GM18502 (cell line): Measurements from ENCODE around the gene BEND3.
"Not testable (repeated sequence)": the region's sequence is repeated elsewhere in the genome, so short reads cannot be mapped to it uniquely, and the experiment has no call there.

Experiments
- ATAC-seq: cut with Tn5 transposase; IDR thresholded peaks from one replicate; pipeline ENCODE4 v1.9.1; 2021; ENCODE audit warnings: mild to moderate bottlenecking; ENCODE audit not compliant: unreplicated experiment, poor library complexity

The BEND3 gene

DNA sequence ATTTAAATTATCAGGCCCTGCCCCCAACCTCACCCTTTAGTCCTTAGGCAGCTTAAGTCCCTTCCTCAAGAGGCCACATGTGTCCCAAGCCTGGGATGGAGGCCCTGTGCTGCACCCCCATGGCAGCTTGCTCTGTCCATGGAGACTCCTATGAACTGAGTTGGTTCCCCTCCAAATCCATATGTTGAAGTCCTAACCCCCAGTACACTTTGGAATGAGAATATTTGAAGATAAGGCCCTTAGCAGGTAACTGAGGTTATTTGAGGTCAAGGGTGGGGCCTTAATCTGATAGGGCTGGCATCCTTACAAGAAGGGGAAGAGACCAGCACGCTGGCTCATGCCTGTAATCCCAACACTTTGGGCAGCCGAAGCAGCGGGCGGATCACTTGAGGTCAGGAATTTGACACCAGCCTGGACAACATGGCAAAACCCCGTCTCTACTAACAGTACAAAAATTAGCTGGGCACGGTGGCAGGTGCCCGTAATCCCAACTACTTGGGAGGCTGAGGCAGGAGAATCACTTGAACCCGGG, 6.7 kb upstream of the BEND3 start:
- ATAC-seq, result no peak

DNA sequence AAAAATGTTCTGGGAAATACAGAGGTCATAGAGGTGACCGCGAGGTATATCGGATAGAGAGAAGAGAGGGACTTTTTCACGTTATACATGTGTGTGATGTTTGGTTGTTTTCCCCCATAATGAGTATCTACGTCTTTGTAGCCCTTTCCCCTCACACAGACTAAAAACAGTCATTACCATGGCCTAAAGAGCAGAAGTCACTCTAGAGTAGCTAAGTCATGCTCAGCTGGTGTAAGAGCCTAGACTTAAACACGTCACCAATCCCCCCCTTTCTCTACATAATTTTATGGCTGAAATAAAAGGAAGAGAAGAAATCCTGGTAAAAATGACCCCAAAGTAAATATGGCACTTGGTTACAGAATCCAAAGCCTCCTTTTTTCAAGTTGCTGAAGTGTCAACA, 6.0 kb upstream of the BEND3 start:
- no peak for ATAC-seq

DNA sequence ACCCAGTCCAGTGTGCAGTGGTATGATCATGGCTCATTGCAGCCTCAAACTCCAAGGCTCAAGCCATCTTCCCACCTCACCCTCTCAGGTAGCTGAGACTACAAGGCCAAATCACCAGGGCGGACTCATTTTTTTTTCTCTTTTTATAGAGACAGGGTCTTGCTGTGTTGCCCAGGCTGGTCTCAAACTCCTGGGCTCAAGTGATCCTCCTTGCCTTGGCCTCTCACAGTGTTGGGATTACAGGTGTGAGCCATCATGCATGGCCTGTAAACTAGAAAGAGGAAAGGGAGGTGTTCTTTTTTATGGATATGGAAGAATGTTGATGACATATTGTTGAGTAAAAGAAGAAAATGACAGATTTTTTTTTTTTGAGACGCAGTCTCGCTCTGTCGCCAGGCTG, 5.1 kb upstream of the BEND3 start:
- ATAC-seq, result no peak

DNA sequence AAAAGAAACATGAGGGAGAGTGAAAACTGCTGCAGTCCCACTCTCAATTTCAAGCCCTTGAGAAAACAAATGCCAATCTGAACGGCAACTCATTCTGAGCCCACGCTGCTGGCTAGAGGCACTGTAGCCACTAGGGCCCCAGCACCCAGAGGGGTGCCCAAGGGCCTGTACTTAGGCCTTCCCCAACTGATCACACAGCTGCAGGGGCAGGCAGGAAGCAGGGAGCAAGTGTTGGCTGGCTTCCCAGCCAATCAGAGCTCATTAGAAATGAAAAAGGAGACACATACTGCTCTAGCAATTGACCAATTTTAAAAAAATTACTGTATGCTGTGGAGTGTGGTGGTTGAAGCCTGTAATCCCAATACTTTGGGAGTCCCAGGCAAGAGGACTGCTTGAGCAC, 3.7 kb upstream of the BEND3 start:
- ATAC-seq, result no peak

DNA sequence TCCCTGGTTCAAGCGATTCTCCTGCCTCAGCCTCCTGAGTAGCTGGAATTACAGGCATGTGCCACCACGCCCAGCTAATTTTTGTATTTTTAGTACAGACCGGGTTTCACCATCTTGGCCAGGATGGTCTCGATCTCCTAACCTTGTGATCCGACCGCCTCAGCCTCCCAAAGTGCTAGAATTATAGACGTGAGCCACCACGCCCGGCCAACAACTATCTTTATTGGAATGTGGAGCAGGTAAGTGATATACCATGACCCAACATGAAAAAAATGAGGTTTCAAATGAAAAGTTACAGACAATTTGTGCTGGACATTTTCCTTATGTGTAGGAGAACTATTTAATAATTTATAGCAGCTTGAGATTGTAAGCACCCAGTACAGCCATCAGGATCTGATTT, 3.2 kb upstream of the BEND3 start:
- ATAC-seq, result not testable (repeated sequence)

DNA sequence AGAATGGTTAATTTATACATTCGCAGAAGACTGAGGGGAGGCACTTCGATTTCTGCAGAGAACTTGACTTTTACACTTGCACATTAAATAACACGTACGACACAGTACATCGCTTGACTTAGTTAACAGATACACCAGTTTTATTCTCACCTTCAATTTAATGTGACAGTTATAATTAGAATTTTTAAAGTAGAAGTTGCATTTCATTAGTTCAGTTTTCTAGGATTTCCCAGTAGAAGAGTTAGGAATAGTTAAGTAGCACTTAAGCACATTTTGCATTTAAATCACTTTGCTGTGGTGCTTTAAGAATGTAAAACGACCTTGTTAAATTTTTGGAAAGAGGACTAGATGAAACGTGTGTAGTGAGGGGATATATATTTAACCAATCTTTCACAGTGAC, 1.6 kb upstream of the BEND3 start:
- no peak for ATAC-seq

DNA sequence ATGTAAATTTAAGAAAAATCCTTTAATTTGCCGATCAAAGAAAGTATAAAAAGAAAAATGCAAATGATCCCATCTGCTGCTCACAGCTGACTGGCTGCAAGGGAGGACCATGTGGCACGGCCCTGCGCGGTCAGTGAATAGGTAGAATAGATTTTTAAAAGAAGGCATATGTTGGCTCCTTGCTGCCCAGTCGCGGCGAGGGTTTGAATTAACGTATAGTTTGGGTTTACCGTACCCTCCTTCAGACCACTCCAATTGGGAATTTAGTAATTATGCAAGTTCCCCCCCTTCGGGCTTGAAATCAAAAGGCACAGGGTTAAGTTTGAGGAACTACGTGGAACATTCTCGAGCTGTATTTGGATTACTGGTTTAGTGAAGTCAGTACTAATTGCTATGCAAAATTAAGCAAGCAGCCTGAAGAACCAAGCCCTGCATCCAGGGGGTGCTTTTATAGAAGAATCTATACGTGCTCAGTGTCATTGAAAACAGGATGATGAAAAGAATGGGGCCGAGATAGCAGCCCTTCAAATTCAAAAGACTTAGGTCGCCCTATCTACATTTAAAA, 1.1 kb upstream of the BEND3 start:
- ATAC-seq, result no peak

DNA sequence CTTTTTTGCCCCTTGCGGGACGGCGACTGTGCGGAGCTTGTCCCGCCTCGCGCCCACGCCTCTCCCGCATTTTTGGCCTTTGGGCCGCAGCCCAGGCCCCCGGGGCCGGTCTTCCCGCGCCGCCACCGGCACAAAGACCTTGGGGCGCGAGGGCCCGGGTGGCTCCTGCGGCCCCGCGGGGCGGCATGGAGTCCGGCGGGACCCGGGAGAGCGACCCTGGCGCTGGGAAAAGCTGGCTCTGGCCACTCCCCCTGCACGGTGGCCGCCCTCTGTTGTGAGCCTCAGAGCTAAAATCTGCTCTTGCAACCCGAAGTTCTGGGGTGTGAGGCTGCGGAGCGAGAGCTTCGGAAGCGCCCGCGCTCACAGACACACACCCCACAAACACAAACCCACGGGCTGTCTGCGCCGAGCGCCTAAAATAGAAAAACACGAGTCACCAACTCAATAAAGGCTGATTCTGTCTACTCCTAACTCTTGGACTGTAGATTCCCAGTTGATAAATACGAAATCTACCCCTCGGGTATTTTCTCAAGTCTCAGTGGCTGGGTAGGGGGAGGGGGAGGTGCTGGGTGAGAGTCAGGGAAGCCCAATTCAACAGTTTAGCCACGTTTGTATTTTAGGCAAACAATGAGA, 496 bp upstream of the BEND3 start:
- peak; percentile 39 for ATAC-seq

DNA sequence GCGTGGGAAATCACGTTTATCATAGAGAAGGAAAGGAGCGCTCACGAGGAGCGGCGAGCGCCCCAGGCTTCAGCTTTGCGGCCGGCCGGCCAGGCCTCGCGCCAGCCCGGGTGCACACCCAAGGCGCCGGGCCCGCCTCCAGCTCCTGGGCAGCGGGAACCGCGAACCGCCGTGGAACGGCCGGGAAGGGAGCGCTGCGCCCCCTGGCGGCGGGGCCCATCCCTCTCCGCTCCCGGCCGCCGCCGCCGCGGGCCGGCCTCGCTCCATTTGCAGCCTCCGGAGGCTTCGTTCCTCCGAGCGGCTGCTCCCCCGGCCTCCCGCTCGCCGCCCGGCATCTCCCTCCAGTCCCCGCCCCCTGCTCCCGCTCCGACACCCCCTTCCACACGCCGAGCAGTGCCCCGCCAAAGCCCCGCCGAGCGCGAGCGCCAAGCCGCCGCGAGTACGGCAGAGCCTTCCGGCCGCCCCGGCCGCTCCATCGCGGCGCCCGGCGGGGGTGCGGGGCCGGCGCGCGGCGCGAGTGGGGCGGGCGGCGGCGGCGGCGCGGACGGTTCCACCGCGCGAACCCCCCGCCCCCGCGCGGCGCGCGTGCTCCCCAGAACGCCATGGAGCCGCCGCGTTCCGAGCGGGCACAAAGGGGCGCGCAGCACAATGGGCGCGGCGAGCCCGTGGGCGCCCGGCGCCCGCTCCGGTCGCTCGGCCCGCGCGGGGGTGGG, 946 bp downstream of the BEND3 start:
- peak; percentile 69 for ATAC-seq

DNA sequence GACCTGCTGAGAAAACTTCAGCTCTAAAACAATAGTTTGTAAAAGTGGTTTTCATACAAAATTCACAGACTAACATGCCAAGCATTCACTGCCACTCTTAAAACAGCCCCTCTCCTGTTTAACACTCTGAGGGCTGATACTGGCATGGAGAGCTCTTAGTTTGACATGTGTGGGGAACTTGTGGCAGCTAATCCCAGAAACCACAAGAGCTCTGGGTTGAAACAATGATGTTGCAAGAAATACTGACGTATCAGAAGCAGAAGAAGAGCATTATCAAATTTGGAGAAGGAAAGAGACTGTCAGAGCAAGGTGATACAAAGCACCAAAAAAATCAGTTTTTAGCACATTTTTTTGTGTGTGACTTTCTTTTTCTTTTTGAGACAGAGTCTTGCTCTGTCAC, 5.1 kb downstream of the BEND3 start:
- no peak for ATAC-seq

DNA sequence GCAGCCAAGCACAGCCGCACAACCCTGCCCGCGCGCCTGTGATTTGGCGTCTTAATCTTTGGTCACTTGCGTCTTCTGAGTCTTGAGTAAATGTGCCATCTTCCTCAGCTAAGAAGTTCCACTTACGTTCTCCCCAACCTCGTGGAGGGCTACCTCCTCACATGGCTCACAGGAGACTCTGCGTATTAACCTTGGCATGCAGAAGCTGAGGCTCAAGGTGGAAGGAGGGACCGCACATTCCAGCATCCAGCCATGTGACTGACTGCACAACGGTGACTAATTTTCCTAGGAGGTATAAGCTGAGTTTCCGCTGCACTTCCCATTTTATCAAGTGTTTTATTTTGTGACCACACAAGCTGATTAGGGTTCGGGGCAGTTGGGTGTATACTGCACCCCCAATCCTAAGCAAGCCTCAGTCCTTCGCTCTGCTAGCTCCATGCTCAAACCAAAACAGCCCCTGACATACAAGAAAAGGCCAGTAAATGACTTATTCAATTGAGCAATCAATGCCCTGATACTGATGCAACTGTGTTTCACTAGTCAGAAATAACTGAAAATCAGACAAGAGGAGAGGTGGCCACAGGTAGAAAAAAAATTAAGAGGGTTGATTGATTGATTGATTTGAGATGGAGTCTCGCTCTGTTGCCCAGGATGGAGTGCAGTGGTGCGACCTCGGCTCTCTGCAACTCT, 7.0 kb downstream of the BEND3 start:
- ATAC-seq, result no peak

DNA sequence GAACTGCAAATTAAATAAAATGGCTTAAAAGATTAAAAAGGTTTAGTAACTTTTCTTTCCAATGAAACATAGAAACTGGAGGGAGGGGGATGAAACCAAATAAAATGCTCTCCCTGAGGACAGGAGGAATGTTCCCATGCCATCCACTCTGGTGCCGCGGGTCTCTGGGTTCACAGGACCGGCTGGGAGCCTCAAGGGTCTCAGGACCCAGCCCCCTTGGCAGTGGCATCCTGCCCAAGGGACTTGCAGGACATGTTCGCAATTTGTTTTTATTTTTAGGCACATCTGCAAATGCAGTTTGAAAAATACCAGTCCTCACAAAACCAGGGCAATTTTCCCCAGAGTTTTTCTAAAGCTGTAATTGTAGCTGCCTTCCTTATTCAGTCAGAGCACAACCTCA, 7.5 kb downstream of the BEND3 start:
- no peak for ATAC-seq

DNA sequence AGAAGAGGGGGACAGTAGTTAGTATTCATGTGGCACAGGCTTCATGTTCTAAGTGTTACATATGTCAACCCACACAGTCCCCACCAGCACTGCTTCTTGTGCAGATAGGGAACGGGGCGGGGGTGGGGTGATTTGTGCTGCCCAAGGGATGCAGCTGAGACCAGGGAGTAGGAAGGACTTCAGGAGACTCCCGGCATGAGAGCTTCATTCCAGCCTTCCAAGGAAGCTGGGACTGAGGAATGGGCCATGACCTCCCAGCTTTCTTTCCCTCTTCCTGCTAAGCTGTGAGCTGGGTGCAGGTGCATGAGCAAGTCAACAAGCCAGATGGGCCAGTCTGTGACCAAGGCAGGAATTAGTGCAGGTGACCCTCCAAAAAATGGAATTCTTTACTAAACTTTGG, 9.2 kb downstream of the BEND3 start:
- no peak for ATAC-seq

DNA sequence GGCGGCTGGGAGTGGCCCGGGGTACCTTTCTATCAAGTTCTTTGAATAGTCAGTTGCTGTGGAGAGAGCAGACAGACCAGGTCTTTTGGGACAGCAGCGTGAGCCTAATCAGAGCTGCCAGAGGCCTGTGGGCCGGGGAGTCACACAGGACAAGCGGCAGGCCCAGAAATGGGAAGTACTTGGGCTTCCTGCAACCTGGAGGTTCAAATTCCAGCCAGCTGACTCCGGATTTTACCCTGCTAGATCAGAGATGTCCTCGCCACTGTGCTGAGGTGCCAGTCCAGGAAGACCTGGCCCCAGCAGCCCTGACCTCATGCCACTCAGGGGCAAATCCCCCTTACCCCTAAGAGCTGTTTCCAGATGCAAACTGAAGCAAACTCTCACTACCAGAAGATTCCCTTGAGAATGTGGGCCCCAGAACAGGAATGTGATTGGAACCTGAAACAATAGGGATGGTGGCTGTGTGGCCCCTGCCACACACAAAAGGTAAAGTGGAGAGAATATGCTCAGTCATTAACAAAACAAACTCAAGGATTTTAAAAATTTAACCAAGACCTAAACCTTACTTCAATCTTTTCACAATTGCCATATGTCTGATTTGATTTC, 9.7 kb downstream of the BEND3 start:
- no peak for ATAC-seq

DNA sequence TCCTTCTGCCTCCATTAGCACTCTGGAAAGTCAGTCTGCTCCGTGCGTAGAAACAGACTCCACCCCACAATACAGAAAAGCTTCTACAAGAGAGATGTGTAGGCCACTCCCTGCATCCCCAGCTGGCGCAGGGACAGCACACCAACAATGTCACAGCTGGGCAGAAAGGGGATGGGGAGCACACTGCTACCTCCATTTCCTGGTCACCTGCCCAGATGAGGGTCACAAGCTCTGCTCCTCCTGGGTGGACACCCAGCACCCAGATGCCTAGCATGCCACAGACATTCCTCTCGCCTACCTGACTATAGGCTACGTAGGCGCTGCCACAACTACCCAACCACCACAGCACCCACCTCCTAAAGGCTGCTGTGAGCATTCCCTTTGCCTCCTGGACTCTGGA, 12.2 kb downstream of the BEND3 start:
- no peak for ATAC-seq

DNA sequence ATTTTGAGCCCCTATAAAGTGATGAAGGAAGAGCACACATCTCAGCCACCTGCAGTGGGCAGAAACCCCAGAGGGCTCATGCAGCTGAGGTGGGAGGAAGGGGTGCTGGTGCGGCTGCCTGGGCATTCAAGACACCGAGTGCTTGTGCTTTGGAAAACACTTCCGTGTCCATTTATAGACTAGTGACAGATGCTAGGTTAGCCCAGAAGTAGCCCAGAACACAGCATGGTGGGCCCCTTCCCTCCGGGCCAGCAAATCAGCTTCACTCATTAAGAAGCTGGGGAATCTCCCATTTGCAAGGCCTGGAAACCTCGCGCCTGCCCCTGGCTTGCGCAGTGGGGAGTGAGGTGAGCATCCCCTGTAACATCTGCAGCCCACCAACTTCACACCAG, 12.9 kb downstream of the BEND3 start:
- ATAC-seq, result no peak

DNA sequence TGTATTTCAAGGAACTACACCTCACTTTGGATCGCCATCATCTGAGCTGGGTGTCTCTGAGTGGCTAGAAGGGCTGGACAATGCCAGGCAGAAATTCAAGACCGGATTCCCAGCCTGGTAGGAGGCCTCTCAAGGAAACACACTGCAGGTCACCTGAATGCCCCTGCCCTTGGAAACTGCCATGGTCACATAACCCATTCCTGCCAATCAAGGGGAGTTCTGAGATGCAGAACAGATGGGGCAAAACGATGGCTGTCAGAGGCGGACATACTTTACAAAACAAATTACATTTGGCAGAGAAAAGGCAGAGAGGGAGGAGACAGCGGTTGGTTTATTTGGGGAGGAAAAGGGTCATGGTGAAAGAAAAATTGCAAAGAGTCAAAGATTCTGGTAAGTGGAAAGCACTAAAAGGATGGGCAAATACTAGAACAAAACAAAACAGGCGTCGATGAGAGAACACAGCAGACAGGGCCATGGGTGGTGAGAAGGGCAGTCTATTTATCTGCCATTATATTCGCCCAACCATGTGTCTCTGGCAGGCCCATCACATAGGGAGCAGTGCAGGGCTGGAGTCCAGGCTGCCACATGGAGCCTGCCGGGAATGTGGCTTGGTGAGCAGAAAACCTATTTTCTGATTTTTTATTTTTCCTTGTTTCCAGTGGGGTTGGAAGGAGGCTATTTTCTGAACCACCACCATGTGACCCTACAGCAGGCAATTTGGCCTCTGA, 13.5 kb downstream of the BEND3 start:
- no peak for ATAC-seq

DNA sequence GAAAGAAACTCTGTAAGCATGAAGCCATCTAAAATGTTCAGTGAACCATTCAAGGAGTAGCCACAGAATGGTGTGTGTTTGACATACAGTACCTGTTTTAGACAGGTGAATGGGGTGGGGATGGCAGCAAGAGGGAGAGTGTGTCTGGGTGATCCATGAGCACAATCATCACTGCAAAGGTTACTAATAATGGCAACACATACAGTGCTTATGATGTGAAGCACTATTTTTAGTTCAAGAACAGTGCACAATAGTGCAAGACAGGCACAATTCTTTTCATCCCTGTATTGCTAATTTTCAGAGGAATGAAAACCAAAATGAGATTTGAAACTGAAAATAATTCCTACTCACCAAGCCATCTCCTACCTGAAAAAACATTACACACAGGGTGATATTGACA, 14.1 kb downstream of the BEND3 start:
- ATAC-seq, result no peak

DNA sequence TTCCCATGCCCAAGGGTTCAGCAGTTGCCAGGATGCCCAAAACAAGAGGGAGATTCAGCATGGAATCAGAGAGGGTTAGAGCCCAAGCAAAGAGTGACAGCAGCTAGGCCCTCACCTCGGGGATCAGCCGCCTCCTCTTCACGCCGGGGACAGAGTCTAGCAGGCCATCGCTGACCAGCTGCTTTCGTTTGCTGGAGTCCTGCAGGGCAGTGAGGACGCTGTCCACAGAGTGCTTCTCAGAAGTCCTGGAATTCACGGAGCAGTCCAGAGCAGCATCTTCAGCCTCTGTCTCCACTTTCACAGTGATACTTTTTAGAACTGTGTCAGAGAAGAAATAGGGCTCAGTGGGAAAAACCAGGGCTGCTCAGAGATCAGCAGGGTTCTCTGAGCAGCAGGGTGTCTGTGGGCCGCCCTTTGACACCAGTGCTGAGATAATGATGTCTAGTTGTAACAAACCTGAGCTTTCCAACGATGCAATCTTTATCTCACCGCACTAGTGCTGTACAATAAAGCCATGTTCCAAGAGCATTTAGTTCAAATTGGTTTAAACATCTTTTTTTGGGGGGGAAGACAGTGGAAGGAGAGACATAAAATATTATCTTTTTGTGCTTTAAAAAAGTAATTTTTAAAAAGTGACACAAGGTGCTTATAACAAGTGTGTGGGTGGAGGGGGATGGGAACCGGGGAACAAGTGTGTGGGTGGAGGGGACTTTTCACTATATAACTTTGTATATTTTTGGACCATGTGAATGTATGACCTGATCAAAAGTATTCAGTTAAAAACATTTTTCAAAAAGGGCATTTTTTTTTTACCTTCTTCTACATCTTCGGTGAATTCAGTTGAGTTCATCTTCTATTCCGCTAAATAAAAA, 16.6 kb downstream of the BEND3 start:
- ATAC-seq, result no peak
